Endothelial cell of umbilical vein (primary cell): Measurements from ENCODE around the gene FER. TPM values are rescaled to one million over a fixed set of nuclear protein-coding genes. Genes with fewer than 3 reads are reported as not detected.
"Not testable (repeated sequence)": the region's sequence is repeated elsewhere in the genome, so short reads cannot be mapped to it uniquely, and the experiment has no call there.

Source experiments
- BruUV-seq: library from RNA; stranded (reverse); fragments of 400-500 nt; replicated peaks from 2 replicates; lab custom pipeline; 2021; lab: Mats Ljungman, UMichigan
- CTCF ChIA-PET: fragments of 300-600, 350-600 bp; sonication (Branson Sonifier 250); formaldehyde crosslinking; loops from one replicate; lab custom pipeline; 2021; ENCODE audit warnings: antibody characterized with exemption, inconsistent platforms; lab: Charles Lee
- POLR2A ChIA-PET: fragments of 300-600, 350-600 bp; sonication (Branson Sonifier 250); formaldehyde crosslinking; loops from one replicate; lab custom pipeline; 2021; ENCODE audit warnings: antibody characterized with exemption, inconsistent platforms; lab: Charles Lee
- DNase-seq: peaks from one replicate; pipeline ENCODE4 v3.0.0-alpha.2; 2011; ENCODE audit warnings: low read depth, low spot score
- FAIRE-seq: peaks from 2 replicates; lab custom pipeline; 2011; peaks lifted over from hg19 to GRCh38; lab: Jason Lieb, UNC
- H2AFZ ChIP-seq: 2 replicates; pipeline ENCODE4 v1.6.0; 2012; ENCODE audit warnings: low read depth, low read length, control low read depth, inconsistent platforms
- H3K27ac ChIP-seq: 2 replicates; pipeline ENCODE4 v1.5.1; 2011; ENCODE audit warnings: low read depth, mild to moderate bottlenecking, control low read depth, low read length, moderate library complexity; ENCODE audit not compliant: insufficient read depth
- H3K27me3 ChIP-seq, 2 experiments: 2 replicates each; pipeline versions ENCODE4 v1.6.0 to v1.6.1; 2011; ENCODE audit warnings: low read length in 2 of 2, mixed read lengths in 1 of 2; ENCODE audit not compliant: control insufficient read depth in 2 of 2, insufficient read depth in 2 of 2
- H3K36me3 ChIP-seq, 2 experiments: 2 replicates in 1 of 2; 3 replicates in 1 of 2; pipeline ENCODE4 v1.5.1; 2011; ENCODE audit warnings: low read length in 2 of 2, mild to moderate bottlenecking in 1 of 2, moderate library complexity in 1 of 2; ENCODE audit not compliant: control insufficient read depth in 2 of 2, insufficient read depth in 2 of 2; ENCODE audit errors: extremely low read depth in 1 of 2
- H3K4me1 ChIP-seq: 3 replicates; pipeline ENCODE4 v1.5.1; 2011; ENCODE audit warnings: mild to moderate bottlenecking, low read length; ENCODE audit not compliant: control insufficient read depth, insufficient read depth; ENCODE audit errors: extremely low read depth
- H3K4me2 ChIP-seq: 2 replicates; pipeline ENCODE4 v1.6.1; 2011; ENCODE audit warnings: low read length, control low read depth, mixed read lengths; ENCODE audit not compliant: insufficient read depth
- H3K4me3 ChIP-seq, 3 experiments: fragments of 200-600 bp in 1 of 3; sonication (generic), shearing (Covaris generic) in 1 of 3; replicated peaks in 1 of 3; 2 replicates each; pipeline ENCODE4 v1.5.1; 2011 to 2016; ENCODE audit warnings: control low read depth in 3 of 3, low read length in 3 of 3, mild to moderate bottlenecking in 2 of 3, inconsistent platforms in 1 of 3, low read depth in 1 of 3, moderate library complexity in 1 of 3; ENCODE audit not compliant: insufficient read depth in 1 of 3
- H3K79me2 ChIP-seq: 2 replicates; pipeline ENCODE4 v1.6.0; 2012; ENCODE audit warnings: low read length, inconsistent platforms; ENCODE audit not compliant: control insufficient read depth, insufficient read depth
- H3K9ac ChIP-seq: replicated peaks from 2 replicates; pipeline ENCODE3; 2011; ENCODE audit warnings: low read length, control low read depth; ENCODE audit not compliant: insufficient read depth; ENCODE audit errors: extremely low read depth
- H3K9me1 ChIP-seq: replicated peaks from 3 replicates; pipeline ENCODE4 v1.6.0; 2011; ENCODE audit warnings: mild to moderate bottlenecking, low read length; ENCODE audit not compliant: control insufficient read depth, insufficient read depth; ENCODE audit errors: extremely low read depth
- H3K9me3 ChIP-seq: replicated peaks from 2 replicates; pipeline ENCODE4 v1.5.1; 2012; ENCODE audit warnings: low read length, inconsistent platforms; ENCODE audit not compliant: control insufficient read depth, insufficient read depth
- H4K20me1 ChIP-seq: replicated peaks from 2 replicates; pipeline ENCODE3; 2011; ENCODE audit warnings: mild to moderate bottlenecking, low read length; ENCODE audit not compliant: control insufficient read depth, insufficient read depth; ENCODE audit errors: extremely low read depth
- CTCF ChIP-seq, 2 donors: IDR thresholded peaks; 1 replicate in 1 of 2; 2 replicates in 1 of 2; pipeline ENCODE4 v1.5.1; 2011; ENCODE audit warnings: low read length in 2 of 2, mild to moderate bottlenecking in 2 of 2, moderate library complexity in 2 of 2, control low read depth in 1 of 2, inconsistent platforms in 1 of 2, low read depth in 1 of 2; ENCODE audit not compliant: insufficient read depth in 1 of 2; ENCODE audit errors: extremely low read depth in 1 of 2
- EZH2 ChIP-seq: IDR thresholded peaks from 2 replicates; pipeline ENCODE4 v1.6.1; 2012; ENCODE audit warnings: borderline replicate concordance, low read depth, mild to moderate bottlenecking, moderate library complexity, low read length, inconsistent platforms; ENCODE audit not compliant: severe bottlenecking
- FOS ChIP-seq: IDR thresholded peaks from 2 replicates; pipeline ENCODE4 v1.6.1; 2011; ENCODE audit warnings: mild to moderate bottlenecking, low read length, moderate library complexity, borderline replicate concordance; ENCODE audit not compliant: insufficient read depth
- GATA2 ChIP-seq: IDR thresholded peaks from 2 replicates; pipeline ENCODE4 v1.7.0; 2011; ENCODE audit warnings: low read depth, mild to moderate bottlenecking, moderate library complexity, mixed read lengths, low read length; ENCODE audit not compliant: insufficient read length, insufficient read depth
- JUN ChIP-seq: IDR thresholded peaks from 2 replicates; pipeline ENCODE4 v1.6.1; 2011; ENCODE audit warnings: borderline replicate concordance, low read depth; ENCODE audit not compliant: insufficient read length, insufficient read depth
- MYC ChIP-seq: IDR thresholded peaks from one replicate; pipeline ENCODE4 v1.6.1; 2011; ENCODE audit warnings: mild to moderate bottlenecking, low read depth, low read length
- POLR2A ChIP-seq: IDR thresholded peaks from 2 replicates; pipeline ENCODE4 v1.6.1; 2012; ENCODE audit warnings: low read depth, mild to moderate bottlenecking, control low read depth, low read length
- POLR2AphosphoS5 ChIP-seq: IDR thresholded peaks from 2 replicates; pipeline ENCODE4 v1.6.1; 2012; ENCODE audit warnings: low read depth, mild to moderate bottlenecking, control low read depth, low read length, moderate library complexity; ENCODE audit not compliant: insufficient read depth
- dilution Hi-C: fragments of 300-500 bp; cut with MboI; formaldehyde crosslinking; loops from one replicate; pipeline ENCODE4 v1.15.0; 2019; ENCODE audit warnings: low sequenced_read_pairs; ENCODE audit not compliant: extremely low pct_ligation_motif_present
- intact Hi-C: fragments of 100-400 bp; cut with micrococcal nuclease; formaldehyde crosslinking; loops from one replicate; pipeline ENCODE4 v1.10.0; 2022
- polyA plus RNA-seq, 4 experiments: library from polyadenylated mRNA; depleted of rRNA in 3 of 4; stranded (reverse) in 3 of 4; unstranded in 1 of 4; fragments of >200 nt; gene quantifications; 2 replicates each; pipeline versions ENCODE4 v1.2.1 to v1.2.3, GENCODE V29; 2011 to 2012; ENCODE audit warnings: missing spikeins in 1 of 4
- total RNA-seq: library from RNA; stranded (reverse); gene quantifications from 2 replicates; pipeline ENCODE4 v1.2.3, GENCODE V29; 2021
- TF ChIP-seq, protein P1 (sequence below): IDR thresholded peaks from 2 replicates; pipeline ENCODE4 v1.6.1; 2011; ENCODE audit not compliant: insufficient read depth, insufficient read length

The FER gene
- total and polyA plus RNA-seq, 2 donors (not counting 3 experiments of a cell fraction or from before 2014, with no cell fraction given) = 2.3 to 27.5 TPM

DNA sequence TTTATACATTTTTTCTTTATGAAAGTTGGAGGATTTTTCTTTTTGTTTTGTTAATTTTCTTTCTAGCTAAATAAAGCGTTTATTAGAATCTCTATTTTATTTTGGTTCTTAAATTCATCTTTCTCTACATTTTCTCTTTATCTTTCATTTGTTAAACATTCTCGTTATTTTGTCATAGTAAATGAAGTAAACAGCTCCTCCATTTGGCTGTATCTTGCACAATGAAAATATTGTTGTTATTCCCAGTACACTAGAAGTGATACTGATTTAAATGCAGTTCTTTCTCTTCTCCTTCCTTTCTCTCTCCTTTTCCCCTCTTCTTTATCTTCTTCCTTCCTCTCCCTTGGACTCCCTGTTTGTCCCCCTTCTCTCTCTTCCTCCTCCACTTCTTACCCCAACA, 88.8 kb downstream of the FER start:
- ChIA-PET POLR2A (no interaction called here), CTCF (no interaction called here)
- no peaks in the 10 kb centered on the region for H4K20me1 ChIP-seq
- no peaks in the 10 kb centered on the region for H3K4me1 ChIP-seq
- TF ChIP-seq EZH2 = no peak
- TF ChIP-seq, protein P1, sequence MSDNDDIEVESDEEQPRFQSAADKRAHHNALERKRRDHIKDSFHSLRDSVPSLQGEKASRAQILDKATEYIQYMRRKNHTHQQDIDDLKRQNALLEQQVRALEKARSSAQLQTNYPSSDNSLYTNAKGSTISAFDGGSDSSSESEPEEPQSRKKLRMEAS = no peak
- no peak for TF ChIP-seq CTCF (IDR thresholded peaks at IDR 0.05; ENCODE audit: extremely low read depth in 1 of 2, insufficient read depth in 1 of 2, low read depth in 1 of 2, low read length in 2 of 2)
- TF ChIP-seq JUN = no peak
- no peak for TF ChIP-seq POLR2AphosphoS5
- no peak for TF ChIP-seq MYC
- TF ChIP-seq POLR2A = no peak
- TF ChIP-seq GATA2 = no peak
- TF ChIP-seq FOS = no peak
- H3K4me3 ChIP-seq = no peak overlapping the region
- no peaks in the 10 kb centered on the region for H3K36me3 ChIP-seq
- no peaks in the 10 kb centered on the region for H3K27me3 ChIP-seq
- H3K27ac ChIP-seq = no peak overlapping the region
- intact Hi-C loops (no loop called here), dilution Hi-C loops (no loop called here)
- FAIRE-seq = no peak
- H2AFZ ChIP-seq = no peak overlapping the region
- no peaks in the 10 kb centered on the region for H3K9me1 ChIP-seq
- H3K9me3 ChIP-seq = no peaks in the 10 kb centered on the region
- no peak overlapping the region for H3K9ac ChIP-seq
- no TSS peak for BruUV-seq
- no peak overlapping the region for H3K4me2 ChIP-seq
- no peak for DNase-seq
- no peaks in the 10 kb centered on the region for H3K79me2 ChIP-seq

DNA sequence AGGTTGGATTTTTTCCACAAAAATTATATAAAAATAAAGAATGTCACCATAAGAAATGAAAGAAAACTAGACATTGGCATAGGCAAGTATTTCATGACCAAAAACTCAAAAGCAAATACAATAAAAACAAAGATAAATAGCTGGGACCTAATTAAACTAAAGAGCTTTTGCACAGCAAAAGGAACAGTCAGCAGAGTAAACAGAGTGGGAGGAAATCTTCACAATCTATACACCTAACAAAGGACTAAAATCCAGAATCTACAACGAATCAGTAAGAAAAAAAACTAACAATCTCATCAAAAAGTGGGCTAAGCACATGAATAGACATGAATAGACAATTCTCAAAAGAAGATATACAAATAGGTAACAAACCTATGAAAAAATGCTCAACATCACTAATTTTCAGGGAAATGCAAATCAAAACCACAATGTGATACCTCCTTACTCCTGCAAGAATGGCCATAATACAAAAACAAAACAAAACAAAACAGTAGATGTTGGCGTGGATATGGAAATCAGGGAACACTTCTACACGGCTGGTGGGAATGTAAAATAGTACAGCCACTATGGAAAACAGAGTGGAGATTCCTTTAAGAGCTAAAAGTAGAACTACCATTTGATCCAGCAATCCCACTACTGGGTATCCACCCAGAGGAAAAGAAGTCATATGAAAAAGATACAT, 94.7 kb downstream of the FER start:
- CTCF ChIA-PET, H3K4me2 ChIP-seq, H3K27ac ChIP-seq, H3K27me3 ChIP-seq, POLR2A ChIA-PET, H3K9me1 ChIP-seq, H3K4me1 ChIP-seq, H3K9ac ChIP-seq, dilution Hi-C loops, intact Hi-C loops, H3K4me3 ChIP-seq, FAIRE-seq, H3K36me3 ChIP-seq, BruUV-seq, H3K79me2 ChIP-seq, H3K9me3 ChIP-seq, H2AFZ ChIP-seq, H4K20me1 ChIP-seq, DNase-seq: not testable (repeated sequence)

GRCh38 chr5:108851129-108851528, 103.4 kb downstream of the FER start:
- POLR2A ChIA-PET, H3K9me3 ChIP-seq, H3K4me1 ChIP-seq, FAIRE-seq, H3K27me3 ChIP-seq, H3K27ac ChIP-seq, H3K79me2 ChIP-seq, BruUV-seq, H3K4me2 ChIP-seq, CTCF ChIA-PET, DNase-seq, H2AFZ ChIP-seq, dilution Hi-C loops, H3K9me1 ChIP-seq, H3K4me3 ChIP-seq, H3K36me3 ChIP-seq, H4K20me1 ChIP-seq, H3K9ac ChIP-seq, intact Hi-C loops: not testable (repeated sequence)
